GM21717 (cell line): Measurements from ENCODE around the gene PAPOLB.

Source experiments
- ATAC-seq: cut with Tn5 transposase; IDR thresholded peaks from one replicate; pipeline ENCODE4 v1.9.1; 2021; ENCODE audit warnings: mild to moderate bottlenecking, moderate library complexity; ENCODE audit not compliant: unreplicated experiment

The PAPOLB gene

GRCh38 chr7:4842319-4843064, 19.3 kb downstream of the PAPOLB start:
- no peak for ATAC-seq

- ATAC-seq, result no peak
Measured at GRCh38 chr7:4841836-4842235, 20.0 kb downstream of the PAPOLB start.

GRCh38 chr7:4841007-4841784, 20.6 kb downstream of the PAPOLB start:
- ATAC-seq, result no peak

GRCh38 chr7:4840079-4840501, 21.7 kb downstream of the PAPOLB start:
- ATAC-seq, result no peak

GRCh38 chr7:4838626-4839334, 23.1 kb downstream of the PAPOLB start:
- ATAC-seq, result no peak

- no peak for ATAC-seq
Measured at GRCh38 chr7:4837803-4838625, 23.8 kb downstream of the PAPOLB start.

- no peak for ATAC-seq
Measured at GRCh38 chr7:4837041-4837802, 24.6 kb downstream of the PAPOLB start.

GRCh38 chr7:4836206-4836661, 25.6 kb downstream of the PAPOLB start:
- ATAC-seq, result no peak

- ATAC-seq, result no peak
Measured at GRCh38 chr7:4835398-4836205, 26.2 kb downstream of the PAPOLB start.

- no peak for ATAC-seq
Measured at GRCh38 chr7:4834601-4835397, 27.0 kb downstream of the PAPOLB start.

GRCh38 chr7:4833691-4834600, 27.9 kb downstream of the PAPOLB start:
- no peak for ATAC-seq

- no peak for ATAC-seq
Measured at GRCh38 chr7:4833176-4833575, 28.7 kb downstream of the PAPOLB start.

- ATAC-seq, result no peak
Measured at GRCh38 chr7:4832711-4833110, 29.1 kb downstream of the PAPOLB start.

- ATAC-seq, result no peak
Measured at GRCh38 chr7:4831723-4832495, 29.9 kb downstream of the PAPOLB start.

GRCh38 chr7:4830176-4830575, 31.7 kb downstream of the PAPOLB start:
- ATAC-seq, result no peak

GRCh38 chr7:4828720-4829383, 33.0 kb downstream of the PAPOLB start:
- ATAC-seq, result no peak
